Vagina (tissue), 2 donors: Measurements from ENCODE around the gene NEO1. TPM values are rescaled to one million over a fixed set of nuclear protein-coding genes. Genes with fewer than 3 reads are reported as not detected.

Experiments used
- DNase-seq, 2 donors: peaks; one replicate each; pipeline ENCODE4 v3.0.0-alpha.2; 2017; ENCODE audit errors: extremely low spot score in 2 of 2
- H3K27ac ChIP-seq: fragments of 200-600 bp; sonication (generic); one replicate; pipeline ENCODE4 v1.5.1; 2019
- H3K27me3 ChIP-seq: fragments of 200-600 bp; sonication (generic); one replicate; pipeline ENCODE4 v1.5.1; 2019
- H3K36me3 ChIP-seq, 2 donors: fragments of 200-600 bp; sonication (generic); one replicate each; pipeline ENCODE4 v1.5.1; 2017 to 2019
- H3K4me1 ChIP-seq: fragments of 200-600 bp; sonication (generic); one replicate; pipeline ENCODE4 v1.5.1; 2019
- H3K4me3 ChIP-seq, 2 donors: fragments of 200-600 bp; sonication (generic); 1 replicate in 1 of 2; 2 replicates in 1 of 2; pipeline ENCODE4 v1.5.1; 2016 to 2019
- H3K9me3 ChIP-seq: fragments of 200-600 bp; sonication (generic); one replicate; pipeline ENCODE4 v1.5.1; 2019
- CTCF ChIP-seq, 3 experiments: fragments of 450-650 bp in 2 of 3; fragments of 200-600 bp in 1 of 3; sonication (generic) in 1 of 3; IDR thresholded peaks; one replicate each; pipeline ENCODE4 v1.5.1; 2017 to 2019; ENCODE audit warnings: antibody characterized with exemption in 3 of 3, mild to moderate bottlenecking in 2 of 3, moderate library complexity in 2 of 3
- POLR2A ChIP-seq, 2 donors: fragments of 450-650 bp; IDR thresholded peaks; one replicate each; pipeline ENCODE4 v1.6.1; 2017; ENCODE audit warnings: antibody characterized with exemption in 2 of 2, mild to moderate bottlenecking in 2 of 2, moderate library complexity in 2 of 2
- POLR2AphosphoS5 ChIP-seq, 2 donors: sonication (generic); formaldehyde crosslinking; IDR thresholded peaks; one replicate each; pipeline ENCODE4 v1.9.0; 2017; ENCODE audit warnings: antibody characterized with exemption in 2 of 2, mild to moderate bottlenecking in 2 of 2, low read depth in 1 of 2; ENCODE audit not compliant: insufficient read depth in 1 of 2
- intact Hi-C: fragments of 100-400 bp; cut with DNase I; formaldehyde crosslinking; loops from one replicate; pipeline ENCODE4 v1.15.1; 2023
- total RNA-seq: library from RNA; depleted of rRNA; stranded (reverse); fragments of >200 nt; gene quantifications from one replicate; pipeline ENCODE4 v1.2.3, GENCODE V29; 2016

NEO1 gene
- total RNA-seq, 1 donor from 2014 or later: 21.9 TPM

- Histone ChIP-seq H3K9me3 (no peaks in the 10 kb centered on the region), H3K4me3 (no peak overlapping the region), H3K27ac (no peak overlapping the region), H3K4me1 (no peaks in the 10 kb centered on the region), H3K36me3 (peaks cover 0 to 44% of the 10 kb centered on the region in 2 donors), H3K27me3 (no peaks in the 10 kb centered on the region)
- DNase-seq: no peak
- intact Hi-C loops: no loop called here
- TF ChIP-seq POLR2AphosphoS5 (IDR thresholded peaks at IDR 0.05; ENCODE audit: insufficient read depth in 1 of 2, low read depth in 1 of 2) (no peak), POLR2A (IDR thresholded peaks at IDR 0.05) (no peak), CTCF (IDR thresholded peaks at IDR 0.05) (no peak)
Observed at GRCh38 chr15:73287019-73287418, 234.8 kb downstream of the NEO1 start.

- intact Hi-C loops: no loop called here
- H3K4me1 ChIP-seq: no peaks in the 10 kb centered on the region
- no peaks in the 10 kb centered on the region for H3K27me3 ChIP-seq
- TF ChIP-seq CTCF (IDR thresholded peaks at IDR 0.05) (no peak), POLR2A (IDR thresholded peaks at IDR 0.05) (no peak), POLR2AphosphoS5 (IDR thresholded peaks at IDR 0.05; ENCODE audit: insufficient read depth in 1 of 2, low read depth in 1 of 2) (no peak)
- peaks cover 0 to 31% of the 10 kb centered on the region in 2 donors for H3K36me3 ChIP-seq
- no peaks in the 10 kb centered on the region for H3K9me3 ChIP-seq
- no peak for DNase-seq
- H3K4me3 ChIP-seq: no peak overlapping the region
- no peak overlapping the region for H3K27ac ChIP-seq
Observed at GRCh38 chr15:73291441-73291840, 239.2 kb downstream of the NEO1 start.

- H3K36me3 ChIP-seq: peaks cover 0 to 17% of the 10 kb centered on the region in 2 donors
- H3K4me3 ChIP-seq: no peak overlapping the region
- no peaks in the 10 kb centered on the region for H3K9me3 ChIP-seq
- H3K4me1 ChIP-seq: no peaks in the 10 kb centered on the region
- H3K27me3 ChIP-seq: no peaks in the 10 kb centered on the region
- no peak for DNase-seq
- intact Hi-C loops: no loop called here
- H3K27ac ChIP-seq: no peak overlapping the region
- TF ChIP-seq POLR2A (IDR thresholded peaks at IDR 0.05): no peak
- no peak for TF ChIP-seq POLR2AphosphoS5 (IDR thresholded peaks at IDR 0.05; ENCODE audit: insufficient read depth in 1 of 2, low read depth in 1 of 2)
- TF ChIP-seq CTCF (IDR thresholded peaks at IDR 0.05): no peak
Observed at GRCh38 chr15:73293773-73294172, 241.5 kb downstream of the NEO1 start.

- Histone ChIP-seq H3K4me1 (no peaks in the 10 kb centered on the region), H3K27me3 (no peaks in the 10 kb centered on the region), H3K27ac (no peak overlapping the region), H3K9me3 (no peaks in the 10 kb centered on the region), H3K4me3 (no peak overlapping the region), H3K36me3 (peaks cover 0 to 14% of the 10 kb centered on the region in 2 donors)
- intact Hi-C loops: no loop called here
- no peak for DNase-seq
- no peak for TF ChIP-seq POLR2A (IDR thresholded peaks at IDR 0.05)
- TF ChIP-seq POLR2AphosphoS5 (IDR thresholded peaks at IDR 0.05; ENCODE audit: insufficient read depth in 1 of 2, low read depth in 1 of 2): no peak
- TF ChIP-seq CTCF (IDR thresholded peaks at IDR 0.05): no peak
Observed at GRCh38 chr15:73295630-73296286, 243.5 kb downstream of the NEO1 start.

GRCh38 chr15:73296609-73297353 lies 244.5 kb downstream of the NEO1 start:
- Histone ChIP-seq H3K4me3 (no peak overlapping the region), H3K9me3 (no peaks in the 10 kb centered on the region), H3K4me1 (no peaks in the 10 kb centered on the region), H3K27ac (no peak overlapping the region), H3K27me3 (no peaks in the 10 kb centered on the region), H3K36me3 (peaks cover 0 to 24% of the 10 kb centered on the region in 2 donors)
- DNase-seq: no peak
- TF ChIP-seq CTCF (IDR thresholded peaks at IDR 0.05) (no peak), POLR2AphosphoS5 (IDR thresholded peaks at IDR 0.05; ENCODE audit: insufficient read depth in 1 of 2, low read depth in 1 of 2) (no peak), POLR2A (IDR thresholded peaks at IDR 0.05) (no peak)
- intact Hi-C loops: no loop called here
